ENCODE results near the gene SNCAIP. TPM values are rescaled to one million over a fixed set of nuclear protein-coding genes. Genes with fewer than 3 reads are reported as not detected.

Gene SNCAIP
- total RNA-seq, 1 experiment from 2014 or later: not detected

DNA sequence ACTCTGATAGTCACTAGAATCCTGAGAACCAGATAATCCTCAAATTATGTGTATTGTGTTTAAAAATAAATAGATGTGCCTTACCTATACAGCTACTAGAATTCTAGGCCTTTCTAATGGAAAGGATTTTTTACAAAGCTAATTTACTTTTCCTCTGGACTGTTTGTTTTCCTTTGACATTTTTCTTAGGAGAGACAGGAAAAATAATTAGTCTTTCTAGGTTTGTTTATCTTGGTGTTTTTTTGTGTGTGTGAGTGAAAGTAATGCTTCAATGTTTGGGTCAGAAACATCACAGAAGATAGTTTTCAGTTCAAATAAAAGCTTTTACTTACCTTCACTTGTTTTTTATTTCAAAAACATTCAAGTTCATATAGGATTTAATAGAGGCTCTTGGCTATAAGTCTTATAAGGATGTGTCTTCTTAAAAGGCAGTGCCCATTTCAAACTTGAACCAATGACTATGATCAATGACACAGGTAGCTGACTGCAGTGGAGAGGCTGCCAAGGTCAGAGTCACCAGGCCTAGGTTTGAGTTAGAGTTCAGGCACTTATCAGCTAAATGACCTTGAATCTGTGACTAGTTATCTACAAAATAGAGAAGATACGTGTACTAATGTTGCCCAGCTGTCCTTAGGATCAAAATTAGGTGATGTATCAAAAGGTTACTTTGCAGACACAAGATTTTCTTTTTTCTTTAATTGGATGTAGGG lies 92.8 kb downstream of the SNCAIP start:
- in situ Hi-C loops (cut with HindIII; ENCODE audit: low pct_unique_long_range_greater_than_20kb, low sequenced_read_pairs) (no loop called here), intact Hi-C loops (cut with micrococcal nuclease; ENCODE audit: unreplicated experiment) (no loop called here)
- Histone ChIP-seq H3K27ac (ENCODE audit: low read length) (no peak overlapping the region), H3K4me3 (ENCODE audit: low read depth in 2 of 2, low read length in 2 of 2) (no peak overlapping the region), H3K9me3 (ENCODE audit: control insufficient read depth, insufficient read depth, low read depth, low read length) (no peaks in the 10 kb centered on the region), H3K36me3 (ENCODE audit: control insufficient read depth, insufficient read depth, low read length) (no peaks in the 10 kb centered on the region), H3K4me1 (ENCODE audit: control insufficient read depth, insufficient read depth, low read length) (no peaks in the 10 kb centered on the region), H3K27me3 (ENCODE audit: control insufficient read depth, insufficient read depth, low read length) (peaks cover 2% of the 10 kb centered on the region; the same call in 1 of the 2 replicates)
- DNase-seq (ENCODE audit: low read depth, low spot score) (no peak), ATAC-seq (no peak)
- CTCF ChIA-PET: no interaction called here
- POLR2A ChIA-PET: no interaction called here
- no TSS peak for BruUV-seq (replicated peaks)
- TF ChIP-seq SIN3A (IDR thresholded peaks at IDR 0.05; ENCODE audit: borderline replicate concordance, insufficient read depth, low read depth, low read length) (no peak), TCF7L2 (IDR thresholded peaks at IDR 0.05; ENCODE audit: low read depth, low read length) (no peak), CTCF (IDR thresholded peaks at IDR 0.05) (no peak), POLR2AphosphoS5 (IDR thresholded peaks at IDR 0.05; ENCODE audit: low read depth, low read length) (no peak)
- TF ChIP-seq, protein P1, sequence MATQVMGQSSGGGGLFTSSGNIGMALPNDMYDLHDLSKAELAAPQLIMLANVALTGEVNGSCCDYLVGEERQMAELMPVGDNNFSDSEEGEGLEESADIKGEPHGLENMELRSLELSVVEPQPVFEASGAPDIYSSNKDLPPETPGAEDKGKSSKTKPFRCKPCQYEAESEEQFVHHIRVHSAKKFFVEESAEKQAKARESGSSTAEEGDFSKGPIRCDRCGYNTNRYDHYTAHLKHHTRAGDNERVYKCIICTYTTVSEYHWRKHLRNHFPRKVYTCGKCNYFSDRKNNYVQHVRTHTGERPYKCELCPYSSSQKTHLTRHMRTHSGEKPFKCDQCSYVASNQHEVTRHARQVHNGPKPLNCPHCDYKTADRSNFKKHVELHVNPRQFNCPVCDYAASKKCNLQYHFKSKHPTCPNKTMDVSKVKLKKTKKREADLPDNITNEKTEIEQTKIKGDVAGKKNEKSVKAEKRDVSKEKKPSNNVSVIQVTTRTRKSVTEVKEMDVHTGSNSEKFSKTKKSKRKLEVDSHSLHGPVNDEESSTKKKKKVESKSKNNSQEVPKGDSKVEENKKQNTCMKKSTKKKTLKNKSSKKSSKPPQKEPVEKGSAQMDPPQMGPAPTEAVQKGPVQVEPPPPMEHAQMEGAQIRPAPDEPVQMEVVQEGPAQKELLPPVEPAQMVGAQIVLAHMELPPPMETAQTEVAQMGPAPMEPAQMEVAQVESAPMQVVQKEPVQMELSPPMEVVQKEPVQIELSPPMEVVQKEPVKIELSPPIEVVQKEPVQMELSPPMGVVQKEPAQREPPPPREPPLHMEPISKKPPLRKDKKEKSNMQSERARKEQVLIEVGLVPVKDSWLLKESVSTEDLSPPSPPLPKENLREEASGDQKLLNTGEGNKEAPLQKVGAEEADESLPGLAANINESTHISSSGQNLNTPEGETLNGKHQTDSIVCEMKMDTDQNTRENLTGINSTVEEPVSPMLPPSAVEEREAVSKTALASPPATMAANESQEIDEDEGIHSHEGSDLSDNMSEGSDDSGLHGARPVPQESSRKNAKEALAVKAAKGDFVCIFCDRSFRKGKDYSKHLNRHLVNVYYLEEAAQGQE (IDR thresholded peaks at IDR 0.05; ENCODE audit: insufficient read depth in 1 of 2, low read depth in 2 of 2, low read length in 1 of 2): no peak

DNA sequence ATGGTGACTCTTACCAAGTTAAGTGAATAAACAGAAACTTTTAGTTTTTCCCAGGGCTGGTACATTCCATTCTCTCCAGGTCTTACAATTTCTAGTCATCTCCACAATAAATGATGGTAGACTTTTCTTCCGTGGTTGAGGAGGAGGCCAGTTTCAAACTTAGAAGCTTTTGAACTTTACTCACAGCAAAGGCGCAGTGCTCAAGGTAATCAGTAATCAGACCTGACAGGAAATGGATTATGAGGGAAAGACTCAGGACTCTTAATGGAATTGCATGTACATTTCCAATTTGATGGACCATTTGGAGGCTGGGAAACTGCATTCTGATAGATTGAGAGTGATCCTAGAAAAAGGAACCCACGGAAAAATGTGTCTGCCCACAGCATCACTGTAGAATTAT lies 93.7 kb downstream of the SNCAIP start:
- no peak overlapping the region for H3K27ac ChIP-seq (ENCODE audit: low read length)
- no TSS peak for BruUV-seq (replicated peaks)
- no peak for TF ChIP-seq CTCF (IDR thresholded peaks at IDR 0.05)
- no peak for TF ChIP-seq SIN3A (IDR thresholded peaks at IDR 0.05; ENCODE audit: borderline replicate concordance, insufficient read depth, low read depth, low read length)
- TF ChIP-seq, protein P1 (IDR thresholded peaks at IDR 0.05; ENCODE audit: insufficient read depth in 1 of 2, low read depth in 2 of 2, low read length in 1 of 2): no peak
- no peak for TF ChIP-seq POLR2AphosphoS5 (IDR thresholded peaks at IDR 0.05; ENCODE audit: low read depth, low read length)
- TF ChIP-seq TCF7L2 (IDR thresholded peaks at IDR 0.05; ENCODE audit: low read depth, low read length): no peak
- no peak overlapping the region for H3K4me3 ChIP-seq (ENCODE audit: low read depth in 2 of 2, low read length in 2 of 2)
- H3K36me3 ChIP-seq (ENCODE audit: control insufficient read depth, insufficient read depth, low read length): no peaks in the 10 kb centered on the region
- DNase-seq (ENCODE audit: low read depth, low spot score) (no peak), ATAC-seq (no peak)
- no peaks in the 10 kb centered on the region for H3K9me3 ChIP-seq (ENCODE audit: control insufficient read depth, insufficient read depth, low read depth, low read length)
- in situ Hi-C loops (cut with HindIII; ENCODE audit: low pct_unique_long_range_greater_than_20kb, low sequenced_read_pairs): no loop called here
- no peaks in the 10 kb centered on the region for H3K4me1 ChIP-seq (ENCODE audit: control insufficient read depth, insufficient read depth, low read length)
- ChIA-PET CTCF (no interaction called here), POLR2A (no interaction called here)
- intact Hi-C loops (cut with micrococcal nuclease; ENCODE audit: unreplicated experiment): no loop called here
- H3K27me3 ChIP-seq (ENCODE audit: control insufficient read depth, insufficient read depth, low read length): peaks cover 2% of the 10 kb centered on the region; the same call in 1 of the 2 replicates
